Raji (cell line): ENCODE measurements around the gene SCPEP1.

ENCODE experiments used
- POLR2A ChIP-seq: IDR thresholded peaks from 2 replicates; pipeline ENCODE4 v1.6.1; 2011; ENCODE audit warnings: low read depth, low read length, control low read depth; ENCODE audit not compliant: insufficient read depth

Gene SCPEP1

GRCh38 chr17:57017625-57018024 lies 39.7 kb downstream of the SCPEP1 start:
- TF ChIP-seq POLR2A, result no peak

- TF ChIP-seq POLR2A, result no peak
Measured at GRCh38 chr17:57020208-57020607, 42.3 kb downstream of the SCPEP1 start.

- no peak for TF ChIP-seq POLR2A
Measured at GRCh38 chr17:57021226-57021940, 43.5 kb downstream of the SCPEP1 start.

GRCh38 chr17:57025876-57026275 lies 47.9 kb downstream of the SCPEP1 start:
- no peak for TF ChIP-seq POLR2A

GRCh38 chr17:57027852-57028251 lies 49.9 kb downstream of the SCPEP1 start:
- no peak for TF ChIP-seq POLR2A

- no peak for TF ChIP-seq POLR2A
Measured at GRCh38 chr17:57032343-57032742, 54.4 kb downstream of the SCPEP1 start.

GRCh38 chr17:57033296-57033695 lies 55.4 kb downstream of the SCPEP1 start:
- no peak for TF ChIP-seq POLR2A

GRCh38 chr17:57034807-57035754 lies 57.1 kb downstream of the SCPEP1 start:
- TF ChIP-seq POLR2A, result no peak

- TF ChIP-seq POLR2A, result no peak
Measured at GRCh38 chr17:57035971-57036481, 58.1 kb downstream of the SCPEP1 start.

- TF ChIP-seq POLR2A, result no peak
Measured at GRCh38 chr17:57037411-57037810, 59.5 kb downstream of the SCPEP1 start.

- no peak for TF ChIP-seq POLR2A
Measured at GRCh38 chr17:57038486-57038885, 60.6 kb downstream of the SCPEP1 start.

- no peak for TF ChIP-seq POLR2A
Measured at GRCh38 chr17:57040571-57040970, 62.6 kb downstream of the SCPEP1 start.

GRCh38 chr17:57043276-57043675 lies 65.3 kb downstream of the SCPEP1 start:
- no peak for TF ChIP-seq POLR2A

GRCh38 chr17:57044976-57045867 lies 67.3 kb downstream of the SCPEP1 start:
- no peak for TF ChIP-seq POLR2A
